ENCODE results near the gene GDF10. TPM values are rescaled to one million over a fixed set of nuclear protein-coding genes. Genes with fewer than 3 reads are reported as not detected.
A peak's percentile ranks its signal among the peaks of the same experiment; 100 is the strongest.

GDF10 gene
- total RNA-seq, 1 donor = under 0.01 TPM

GRCh38 chr10:47323087-47323486 is 23.1 kb downstream of the GDF10 start:
- no peaks in the 10 kb centered on the region for H3K79me2 ChIP-seq (ENCODE audit: insufficient read depth, low read length)
- H3K4me2 ChIP-seq (ENCODE audit: insufficient read depth, low read length) = no peak overlapping the region
- H3K9me3 ChIP-seq (ENCODE audit: low read depth, low read length) = no peaks in the 10 kb centered on the region
- H3K4me1 ChIP-seq (ENCODE audit: insufficient read depth, low read length) = no peaks in the 10 kb centered on the region
- no peak overlapping the region for H3K4me3 ChIP-seq (ENCODE audit: insufficient read depth, low read length)
- TF ChIP-seq, protein P1, sequence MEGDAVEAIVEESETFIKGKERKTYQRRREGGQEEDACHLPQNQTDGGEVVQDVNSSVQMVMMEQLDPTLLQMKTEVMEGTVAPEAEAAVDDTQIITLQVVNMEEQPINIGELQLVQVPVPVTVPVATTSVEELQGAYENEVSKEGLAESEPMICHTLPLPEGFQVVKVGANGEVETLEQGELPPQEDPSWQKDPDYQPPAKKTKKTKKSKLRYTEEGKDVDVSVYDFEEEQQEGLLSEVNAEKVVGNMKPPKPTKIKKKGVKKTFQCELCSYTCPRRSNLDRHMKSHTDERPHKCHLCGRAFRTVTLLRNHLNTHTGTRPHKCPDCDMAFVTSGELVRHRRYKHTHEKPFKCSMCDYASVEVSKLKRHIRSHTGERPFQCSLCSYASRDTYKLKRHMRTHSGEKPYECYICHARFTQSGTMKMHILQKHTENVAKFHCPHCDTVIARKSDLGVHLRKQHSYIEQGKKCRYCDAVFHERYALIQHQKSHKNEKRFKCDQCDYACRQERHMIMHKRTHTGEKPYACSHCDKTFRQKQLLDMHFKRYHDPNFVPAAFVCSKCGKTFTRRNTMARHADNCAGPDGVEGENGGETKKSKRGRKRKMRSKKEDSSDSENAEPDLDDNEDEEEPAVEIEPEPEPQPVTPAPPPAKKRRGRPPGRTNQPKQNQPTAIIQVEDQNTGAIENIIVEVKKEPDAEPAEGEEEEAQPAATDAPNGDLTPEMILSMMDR (IDR thresholded peaks at IDR 0.05; ENCODE audit: extremely low read depth, low read depth, low read length) = no peak
- H3K36me3 ChIP-seq (ENCODE audit: insufficient read depth, low read length) = no peaks in the 10 kb centered on the region
- H2AFZ ChIP-seq (ENCODE audit: low read length) = no peak overlapping the region
- H3K27me3 ChIP-seq (ENCODE audit: insufficient read depth, low read length) = peaks cover 15% of the 10 kb centered on the region
- no peaks in the 10 kb centered on the region for H4K20me1 ChIP-seq (ENCODE audit: insufficient read depth, low read length)
- DNase-seq (ENCODE audit: insufficient read length, low spot score, missing footprints) = peak; percentile 73
- H3K27ac ChIP-seq (ENCODE audit: low read depth, low read length) = no peak overlapping the region

- Histone ChIP-seq H3K36me3 (ENCODE audit: insufficient read depth, low read length) (no peaks in the 10 kb centered on the region), H3K4me3 (ENCODE audit: insufficient read depth, low read length) (no peak overlapping the region), H2AFZ (ENCODE audit: low read length) (no peak overlapping the region), H3K4me1 (ENCODE audit: insufficient read depth, low read length) (no peaks in the 10 kb centered on the region), H3K27ac (ENCODE audit: low read depth, low read length) (no peak overlapping the region), H3K27me3 (ENCODE audit: insufficient read depth, low read length) (peaks cover 15% of the 10 kb centered on the region), H4K20me1 (ENCODE audit: insufficient read depth, low read length) (no peaks in the 10 kb centered on the region), H3K4me2 (ENCODE audit: insufficient read depth, low read length) (no peak overlapping the region), H3K9me3 (ENCODE audit: low read depth, low read length) (no peaks in the 10 kb centered on the region), H3K79me2 (ENCODE audit: insufficient read depth, low read length) (no peaks in the 10 kb centered on the region)
- peak; percentile 61 for DNase-seq (ENCODE audit: insufficient read length, low spot score, missing footprints)
- TF ChIP-seq, protein P1 (IDR thresholded peaks at IDR 0.05; ENCODE audit: extremely low read depth, low read depth, low read length) = no peak
These were observed 23.8 kb downstream of the GDF10 start for GRCh38 chr10:47323636-47324296.

- Histone ChIP-seq H4K20me1 (ENCODE audit: insufficient read depth, low read length) (no peaks in the 10 kb centered on the region), H3K4me1 (ENCODE audit: insufficient read depth, low read length) (no peaks in the 10 kb centered on the region), H3K36me3 (ENCODE audit: insufficient read depth, low read length) (no peaks in the 10 kb centered on the region), H2AFZ (ENCODE audit: low read length) (no peak overlapping the region), H3K27me3 (ENCODE audit: insufficient read depth, low read length) (peaks cover 11% of the 10 kb centered on the region), H3K4me2 (ENCODE audit: insufficient read depth, low read length) (no peak overlapping the region), H3K27ac (ENCODE audit: low read depth, low read length) (no peak overlapping the region), H3K79me2 (ENCODE audit: insufficient read depth, low read length) (no peaks in the 10 kb centered on the region), H3K9me3 (ENCODE audit: low read depth, low read length) (no peaks in the 10 kb centered on the region), H3K4me3 (ENCODE audit: insufficient read depth, low read length) (no peak overlapping the region)
- peak; percentile 56 for DNase-seq (ENCODE audit: insufficient read length, low spot score, missing footprints)
- TF ChIP-seq, protein P1 (IDR thresholded peaks at IDR 0.05; ENCODE audit: extremely low read depth, low read depth, low read length) = no peak
These were observed 25.6 kb downstream of the GDF10 start for GRCh38 chr10:47325303-47326291.
